Epithelial cell of proximal tubule (primary cell): ENCODE data around the gene OR51F2. TPM values are rescaled to one million over a fixed set of nuclear protein-coding genes. Genes with fewer than 3 reads are reported as not detected.
"Not testable (repeated sequence)": the region's sequence is repeated elsewhere in the genome, so short reads cannot be mapped to it uniquely, and the experiment has no call there.

ENCODE experiments used
- DNase-seq: peaks from one replicate; pipeline ENCODE4 v3.0.0-alpha.2; 2011; ENCODE audit warnings: low read depth
- H3K4me3 ChIP-seq: 2 replicates; pipeline ENCODE4 v1.5.1; 2011; ENCODE audit warnings: low read depth, mild to moderate bottlenecking, low read length
- total RNA-seq: library from RNA; depleted of rRNA; stranded (reverse); fragments of >200 nt; gene quantifications from 2 replicates; pipeline ENCODE4 v1.2.3, GENCODE V29; 2015
- TF ChIP-seq, protein P1 (sequence below): conservative IDR thresholded peaks from 2 replicates; pipeline ENCODE4 v1.5.1; 2012; ENCODE audit warnings: low read depth, mild to moderate bottlenecking, low read length

Gene OR51F2
- total RNA-seq, 1 donor from 2014 or later = not detected

DNA sequence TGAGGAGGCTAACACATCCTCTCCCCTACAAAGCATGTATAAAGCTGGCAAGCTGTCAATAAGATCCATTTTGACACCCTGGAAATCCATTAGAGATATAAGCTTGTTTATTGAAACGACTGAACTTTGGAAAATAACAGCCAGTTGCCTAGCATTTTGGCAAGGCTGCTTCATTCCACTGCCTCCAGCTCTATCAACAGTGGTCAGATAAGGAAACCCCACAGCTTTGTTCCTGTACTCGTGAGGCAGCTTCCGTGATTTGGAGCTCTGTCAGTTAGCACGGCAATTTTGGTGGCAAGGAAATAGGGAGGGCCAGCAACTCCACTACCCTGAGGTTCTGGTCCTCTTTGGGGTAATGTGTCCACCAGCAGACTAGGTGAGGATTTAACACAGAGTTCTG is 29.9 kb downstream of the OR51F2 start:
- TF ChIP-seq, protein P1, sequence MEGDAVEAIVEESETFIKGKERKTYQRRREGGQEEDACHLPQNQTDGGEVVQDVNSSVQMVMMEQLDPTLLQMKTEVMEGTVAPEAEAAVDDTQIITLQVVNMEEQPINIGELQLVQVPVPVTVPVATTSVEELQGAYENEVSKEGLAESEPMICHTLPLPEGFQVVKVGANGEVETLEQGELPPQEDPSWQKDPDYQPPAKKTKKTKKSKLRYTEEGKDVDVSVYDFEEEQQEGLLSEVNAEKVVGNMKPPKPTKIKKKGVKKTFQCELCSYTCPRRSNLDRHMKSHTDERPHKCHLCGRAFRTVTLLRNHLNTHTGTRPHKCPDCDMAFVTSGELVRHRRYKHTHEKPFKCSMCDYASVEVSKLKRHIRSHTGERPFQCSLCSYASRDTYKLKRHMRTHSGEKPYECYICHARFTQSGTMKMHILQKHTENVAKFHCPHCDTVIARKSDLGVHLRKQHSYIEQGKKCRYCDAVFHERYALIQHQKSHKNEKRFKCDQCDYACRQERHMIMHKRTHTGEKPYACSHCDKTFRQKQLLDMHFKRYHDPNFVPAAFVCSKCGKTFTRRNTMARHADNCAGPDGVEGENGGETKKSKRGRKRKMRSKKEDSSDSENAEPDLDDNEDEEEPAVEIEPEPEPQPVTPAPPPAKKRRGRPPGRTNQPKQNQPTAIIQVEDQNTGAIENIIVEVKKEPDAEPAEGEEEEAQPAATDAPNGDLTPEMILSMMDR = no peak
- no peak overlapping the region for H3K4me3 ChIP-seq
- no peak for DNase-seq

DNA sequence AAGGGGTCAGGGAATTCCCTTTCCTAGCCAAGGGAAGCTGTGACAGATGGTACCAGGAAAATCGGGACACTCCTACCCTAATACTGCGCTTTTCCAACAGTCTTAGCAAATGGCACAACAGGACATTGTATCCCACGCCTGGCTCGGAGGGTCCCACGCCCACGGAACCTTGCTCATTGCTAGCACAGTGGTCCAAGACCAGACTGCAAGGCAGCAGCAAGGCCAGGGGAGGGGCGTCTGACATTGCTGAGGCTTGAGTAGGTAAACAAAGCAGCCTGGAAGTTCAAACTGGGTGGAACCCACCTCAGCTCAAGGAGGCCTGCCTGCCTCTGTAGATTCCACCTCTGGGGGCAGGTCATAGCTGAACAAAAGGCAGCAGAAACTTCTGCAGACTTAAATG is 33.2 kb downstream of the OR51F2 start:
- DNase-seq, H3K4me3 ChIP-seq: not testable (repeated sequence)

GRCh38 chr11:4862447-4863236 is 41.5 kb downstream of the OR51F2 start:
- no peak for DNase-seq
- no peak overlapping the region for H3K4me3 ChIP-seq
- TF ChIP-seq, protein P1 = no peak

DNA sequence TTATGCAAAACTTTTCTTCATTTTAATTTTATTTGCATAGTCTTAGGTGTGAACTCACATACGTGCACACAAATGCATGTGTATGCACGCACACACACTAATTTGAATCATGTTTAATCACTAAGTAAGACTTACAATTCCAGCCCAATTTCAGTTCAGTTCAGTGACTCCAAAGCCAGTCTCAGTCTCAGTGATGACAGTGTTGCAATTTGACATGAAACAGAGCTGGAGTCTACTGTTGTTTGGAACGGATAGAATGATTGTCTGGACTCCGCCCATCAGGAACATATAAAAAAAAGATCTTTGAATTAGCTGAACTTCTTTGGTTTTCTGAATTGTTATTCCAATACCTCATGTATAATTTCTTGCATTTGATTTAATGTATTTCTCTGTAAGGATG is 42.8 kb downstream of the OR51F2 start:
- DNase-seq = no peak
- H3K4me3 ChIP-seq = no peak overlapping the region
- TF ChIP-seq, protein P1 = no peak

DNA sequence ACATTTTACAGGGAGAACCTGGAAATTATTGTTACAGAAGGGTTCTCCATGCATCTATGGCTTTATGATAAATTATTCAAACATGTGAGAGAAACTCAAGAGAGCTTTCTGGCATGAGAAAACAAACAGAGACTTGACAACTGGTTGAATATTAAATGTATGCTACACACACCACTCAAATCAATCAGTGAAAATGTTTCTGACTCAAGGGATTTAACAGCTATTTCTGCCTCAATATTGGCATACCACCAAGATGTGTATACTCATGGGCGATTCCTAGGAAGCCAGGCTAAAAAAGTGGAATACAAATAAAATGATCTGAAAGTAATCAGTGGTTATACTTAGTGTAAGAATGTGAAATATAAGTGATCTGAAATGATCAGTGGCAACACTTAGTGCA is 44.7 kb downstream of the OR51F2 start:
- no peak for DNase-seq
- TF ChIP-seq, protein P1 = no peak
- no peak overlapping the region for H3K4me3 ChIP-seq

Other genes with a start within 250 kb of the OR51F2 start
- gene OR52I2, start 239.6 kb upstream of the OR51F2 start, total RNA-seq = not detected in 2 replicates
- gene OR52I1, start 227.3 kb upstream of the OR51F2 start, total RNA-seq = not detected in 2 replicates
- gene TRIM68, start 213.1 kb upstream of the OR51F2 start, total RNA-seq = 7.9 and 8.5 TPM in 2 replicates
- not detected in 2 replicates for gene OR51D1, start 183.8 kb upstream of the OR51F2 start, total RNA-seq
- gene OR51E1, start 177.3 kb upstream of the OR51F2 start, total RNA-seq = not detected in 2 replicates
- not detected in 2 replicates for gene OR51E2, start 123.5 kb upstream of the OR51F2 start, total RNA-seq
- gene MMP26, start 116.5 kb upstream of the OR51F2 start, total RNA-seq = not detected in 2 replicates
- not detected in 2 replicates for gene OR51F1, start 51.4 kb upstream of the OR51F2 start, total RNA-seq
- gene OR52R1, start 16.9 kb upstream of the OR51F2 start, total RNA-seq = not detected in 2 replicates
- gene OR51S1, start 27.9 kb downstream of the OR51F2 start, total RNA-seq = not detected in 2 replicates
- gene OR51T1, start 60.6 kb downstream of the OR51F2 start, total RNA-seq = not detected in 2 replicates
- not detected in 2 replicates for gene OR51A7, start 82.5 kb downstream of the OR51F2 start, total RNA-seq
- gene OR51G2, start 98.0 kb downstream of the OR51F2 start, total RNA-seq = not detected in 2 replicates
- not detected in 2 replicates for gene OR51G1, start 103.0 kb downstream of the OR51F2 start, total RNA-seq
- not detected in 2 replicates for gene OR51A4, start 126.3 kb downstream of the OR51F2 start, total RNA-seq
- not detected in 2 replicates for gene OR51A2, start 134.4 kb downstream of the OR51F2 start, total RNA-seq
- not detected in 2 replicates for gene OR51L1, start 173.5 kb downstream of the OR51F2 start, total RNA-seq
- gene OR52J3, start 225.2 kb downstream of the OR51F2 start, total RNA-seq = not detected in 2 replicates
- gene OR52E2, start 238.3 kb downstream of the OR51F2 start, total RNA-seq = not detected in 2 replicates
- gene OR52E1, start 248.3 kb downstream of the OR51F2 start, total RNA-seq = not detected in 2 replicates